Mammary epithelial cell (primary cell): Measurements from ENCODE around the gene FBXO17.
"Not testable (repeated sequence)": the region's sequence is repeated elsewhere in the genome, so short reads cannot be mapped to it uniquely, and the experiment has no call there.

ENCODE experiments used
- CTCF ChIP-seq, 2 donors: IDR thresholded peaks in 1 of 2; conservative IDR thresholded peaks in 1 of 2; 2 replicates each; pipeline ENCODE4 v1.5.1; 2011 to 2012; ENCODE audit warnings: inconsistent platforms in 2 of 2, low read length in 2 of 2, mild to moderate bottlenecking in 2 of 2, control low read depth in 1 of 2, low read depth in 1 of 2; ENCODE audit not compliant: insufficient read depth in 1 of 2; ENCODE audit errors: extremely low read depth in 1 of 2
- EZH2 ChIP-seq: IDR thresholded peaks from 2 replicates; pipeline ENCODE4 v1.6.1; 2012; ENCODE audit warnings: low read length, inconsistent platforms, borderline replicate concordance

- not testable (repeated sequence) for TF ChIP-seq CTCF (conservative IDR thresholded peaks at IDR 0.05 in 1 of 2, IDR thresholded peaks at IDR 0.05 in 1 of 2; ENCODE audit: extremely low read depth in 1 of 2, insufficient read depth in 1 of 2, low read depth in 1 of 2, low read length in 2 of 2); EZH2
Observed at GRCh38 chr19:38997576-38997975, 22.0 kb upstream of the FBXO17 start.
